ENCODE results near the gene PODN.

PODN gene

GRCh38 chr1:53130878-53131589, 69.0 kb downstream of the PODN start:
- no peak for DNase-seq

- no peak for DNase-seq
Measured at GRCh38 chr1:53131590-53131938, 69.6 kb downstream of the PODN start.

- no peak for DNase-seq
Measured at GRCh38 chr1:53132176-53132575, 70.2 kb downstream of the PODN start.

GRCh38 chr1:53133261-53134041, 71.4 kb downstream of the PODN start:
- no peak for DNase-seq

GRCh38 chr1:53134042-53134485, 72.1 kb downstream of the PODN start:
- DNase-seq, result no peak

All from hypothalamus (tissue), 51 donors.